GM12878 (cell line): ENCODE data around the gene TBC1D25. TPM values are rescaled to one million over a fixed set of nuclear protein-coding genes. Genes with fewer than 3 reads are reported as not detected.

Source experiments
- E4F1 ChIP-seq: fragments of 450-650 bp; IDR thresholded peaks from 2 replicates; pipeline ENCODE4 v1.6.1; 2018; ENCODE audit warnings: borderline replicate concordance, mild to moderate bottlenecking; ENCODE audit not compliant: partially characterized antibody
- ESRRA ChIP-seq: IDR thresholded peaks from 2 replicates; pipeline ENCODE4 v1.6.1; 2012; ENCODE audit warnings: mild to moderate bottlenecking, low read length, improper control_type of control experiment
- IRF5 ChIP-seq: fragments of 450-650 bp; IDR thresholded peaks from 2 replicates; pipeline ENCODE4 v1.6.1; 2017; ENCODE audit warnings: borderline replicate concordance
- KLF5 ChIP-seq: fragments of 450-650 bp; IDR thresholded peaks from 2 replicates; pipeline ENCODE4 v1.6.1; 2014; ENCODE audit warnings: mild to moderate bottlenecking; ENCODE audit not compliant: partially characterized antibody
- NFIC ChIP-seq: IDR thresholded peaks from 2 replicates; pipeline ENCODE4 v1.6.1; 2012; ENCODE audit warnings: low read depth, mild to moderate bottlenecking, inconsistent platforms, low read length, moderate library complexity
- PKNOX1 ChIP-seq: fragments of 450-650 bp; IDR thresholded peaks from 2 replicates; pipeline ENCODE4 v1.6.1; 2016; ENCODE audit warnings: mild to moderate bottlenecking
- POLR2AphosphoS5 ChIP-seq: IDR thresholded peaks from 2 replicates; pipeline ENCODE4 v1.6.1; 2011; ENCODE audit warnings: mild to moderate bottlenecking, low read length, inconsistent platforms
- SREBF1 ChIP-seq: IDR thresholded peaks from 2 replicates; pipeline ENCODE4 v1.6.1; 2012; ENCODE audit warnings: mild to moderate bottlenecking, low read length
- STAT3 ChIP-seq: IDR thresholded peaks from 2 replicates; pipeline ENCODE4 v1.6.1; 2011; ENCODE audit warnings: low read depth, low read length, improper control_type of control experiment
- TARDBP ChIP-seq: IDR thresholded peaks from 2 replicates; pipeline ENCODE4 v1.6.1; 2016; ENCODE audit warnings: borderline replicate concordance
- TCF3 ChIP-seq: IDR thresholded peaks from 2 replicates; pipeline ENCODE4 v1.6.1; 2012; ENCODE audit warnings: low read depth, mild to moderate bottlenecking, low read length, borderline replicate concordance; ENCODE audit not compliant: insufficient read depth
- polyA plus RNA-seq, 11 experiments: library from polyadenylated mRNA; depleted of rRNA in 4 of 11; unstranded in 6 of 11; stranded (reverse) in 5 of 11; fragments of >200 nt; fragmentation: Nextera tagmentation in 4 of 11; fragmentation: Illumina TruSeq in 1 of 11; extraction: Ambion mirVana in 4 of 11; extraction: Trizol in 1 of 11; gene quantifications; 1 replicate in 1 of 11; 2 replicates in 10 of 11; pipeline versions ENCODE4 v1.2.1 to v1.2.3, GENCODE V29; 2011 to 2016; ENCODE audit warnings: inconsistent platforms in 2 of 11, missing spikeins in 2 of 11, low read depth in 1 of 11
- total RNA-seq, 4 experiments: library from RNA; depleted of rRNA in 3 of 4; stranded (reverse); fragments of >200 nt in 3 of 4; fragmentation: Illumina TruSeq in 1 of 4; extraction: Trizol in 1 of 4; gene quantifications; 2 replicates each; pipeline versions ENCODE4 v1.2.1 to v1.2.3, GENCODE V29; 2013 to 2021
- TF ChIP-seq, protein P1 (sequence below): fragments of 450-650 bp; IDR thresholded peaks from 2 replicates; pipeline ENCODE4 v1.6.1; 2016; ENCODE audit warnings: mild to moderate bottlenecking, moderate library complexity, borderline replicate concordance
- TF ChIP-seq, protein P2 (sequence below): fragments of 450-650 bp; IDR thresholded peaks from 2 replicates; pipeline ENCODE4 v1.6.1; 2017; ENCODE audit warnings: mild to moderate bottlenecking, low read depth, inconsistent platforms; ENCODE audit not compliant: poor library complexity, severe bottlenecking
- TF ChIP-seq, protein P3 (sequence below): fragments of 450-650 bp; IDR thresholded peaks from 2 replicates; pipeline ENCODE4 v1.6.1; 2017; ENCODE audit warnings: antibody characterized with exemption, mild to moderate bottlenecking, moderate library complexity

TBC1D25 gene
- total and polyA plus RNA-seq, 10 of the 15 experiments (the other 5 are each of a cell fraction or from before 2014, with no cell fraction given): 0.79 to 17.3 (median 10.0) TPM

GRCh38 chrX:48539345-48540027 lies at the start of gene TBC1D25 (continued):
- TF ChIP-seq E4F1 (peak; percentile 55), POLR2AphosphoS5 (no peak), STAT3 (no peak), TCF3 (no peak), PKNOX1 (peak; percentile 46; the same call in 1 of the 2 replicates), IRF5 (no peak), KLF5 (peak; percentile 36), ESRRA (no peak), SREBF1 (no peak), TARDBP (no peak), NFIC (no peak)
- TF ChIP-seq, protein P1, sequence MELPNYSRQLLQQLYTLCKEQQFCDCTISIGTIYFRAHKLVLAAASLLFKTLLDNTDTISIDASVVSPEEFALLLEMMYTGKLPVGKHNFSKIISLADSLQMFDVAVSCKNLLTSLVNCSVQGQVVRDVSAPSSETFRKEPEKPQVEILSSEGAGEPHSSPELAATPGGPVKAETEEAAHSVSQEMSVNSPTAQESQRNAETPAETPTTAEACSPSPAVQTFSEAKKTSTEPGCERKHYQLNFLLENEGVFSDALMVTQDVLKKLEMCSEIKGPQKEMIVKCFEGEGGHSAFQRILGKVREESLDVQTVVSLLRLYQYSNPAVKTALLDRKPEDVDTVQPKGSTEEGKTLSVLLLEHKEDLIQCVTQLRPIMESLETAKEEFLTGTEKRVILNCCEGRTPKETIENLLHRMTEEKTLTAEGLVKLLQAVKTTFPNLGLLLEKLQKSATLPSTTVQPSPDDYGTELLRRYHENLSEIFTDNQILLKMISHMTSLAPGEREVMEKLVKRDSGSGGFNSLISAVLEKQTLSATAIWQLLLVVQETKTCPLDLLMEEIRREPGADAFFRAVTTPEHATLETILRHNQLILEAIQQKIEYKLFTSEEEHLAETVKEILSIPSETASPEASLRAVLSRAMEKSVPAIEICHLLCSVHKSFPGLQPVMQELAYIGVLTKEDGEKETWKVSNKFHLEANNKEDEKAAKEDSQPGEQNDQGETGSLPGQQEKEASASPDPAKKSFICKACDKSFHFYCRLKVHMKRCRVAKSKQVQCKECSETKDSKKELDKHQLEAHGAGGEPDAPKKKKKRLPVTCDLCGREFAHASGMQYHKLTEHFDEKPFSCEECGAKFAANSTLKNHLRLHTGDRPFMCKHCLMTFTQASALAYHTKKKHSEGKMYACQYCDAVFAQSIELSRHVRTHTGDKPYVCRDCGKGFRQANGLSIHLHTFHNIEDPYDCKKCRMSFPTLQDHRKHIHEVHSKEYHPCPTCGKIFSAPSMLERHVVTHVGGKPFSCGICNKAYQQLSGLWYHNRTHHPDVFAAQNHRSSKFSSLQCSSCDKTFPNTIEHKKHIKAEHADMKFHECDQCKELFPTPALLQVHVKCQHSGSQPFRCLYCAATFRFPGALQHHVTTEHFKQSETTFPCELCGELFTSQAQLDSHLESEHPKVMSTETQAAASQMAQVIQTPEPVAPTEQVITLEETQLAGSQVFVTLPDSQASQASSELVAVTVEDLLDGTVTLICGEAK: no peak
- TF ChIP-seq, protein P2, sequence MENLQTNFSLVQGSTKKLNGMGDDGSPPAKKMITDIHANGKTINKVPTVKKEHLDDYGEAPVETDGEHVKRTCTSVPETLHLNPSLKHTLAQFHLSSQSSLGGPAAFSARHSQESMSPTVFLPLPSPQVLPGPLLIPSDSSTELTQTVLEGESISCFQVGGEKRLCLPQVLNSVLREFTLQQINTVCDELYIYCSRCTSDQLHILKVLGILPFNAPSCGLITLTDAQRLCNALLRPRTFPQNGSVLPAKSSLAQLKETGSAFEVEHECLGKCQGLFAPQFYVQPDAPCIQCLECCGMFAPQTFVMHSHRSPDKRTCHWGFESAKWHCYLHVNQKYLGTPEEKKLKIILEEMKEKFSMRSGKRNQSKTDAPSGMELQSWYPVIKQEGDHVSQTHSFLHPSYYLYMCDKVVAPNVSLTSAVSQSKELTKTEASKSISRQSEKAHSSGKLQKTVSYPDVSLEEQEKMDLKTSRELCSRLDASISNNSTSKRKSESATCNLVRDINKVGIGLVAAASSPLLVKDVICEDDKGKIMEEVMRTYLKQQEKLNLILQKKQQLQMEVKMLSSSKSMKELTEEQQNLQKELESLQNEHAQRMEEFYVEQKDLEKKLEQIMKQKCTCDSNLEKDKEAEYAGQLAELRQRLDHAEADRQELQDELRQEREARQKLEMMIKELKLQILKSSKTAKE: peak; percentile 35
- TF ChIP-seq, protein P3, sequence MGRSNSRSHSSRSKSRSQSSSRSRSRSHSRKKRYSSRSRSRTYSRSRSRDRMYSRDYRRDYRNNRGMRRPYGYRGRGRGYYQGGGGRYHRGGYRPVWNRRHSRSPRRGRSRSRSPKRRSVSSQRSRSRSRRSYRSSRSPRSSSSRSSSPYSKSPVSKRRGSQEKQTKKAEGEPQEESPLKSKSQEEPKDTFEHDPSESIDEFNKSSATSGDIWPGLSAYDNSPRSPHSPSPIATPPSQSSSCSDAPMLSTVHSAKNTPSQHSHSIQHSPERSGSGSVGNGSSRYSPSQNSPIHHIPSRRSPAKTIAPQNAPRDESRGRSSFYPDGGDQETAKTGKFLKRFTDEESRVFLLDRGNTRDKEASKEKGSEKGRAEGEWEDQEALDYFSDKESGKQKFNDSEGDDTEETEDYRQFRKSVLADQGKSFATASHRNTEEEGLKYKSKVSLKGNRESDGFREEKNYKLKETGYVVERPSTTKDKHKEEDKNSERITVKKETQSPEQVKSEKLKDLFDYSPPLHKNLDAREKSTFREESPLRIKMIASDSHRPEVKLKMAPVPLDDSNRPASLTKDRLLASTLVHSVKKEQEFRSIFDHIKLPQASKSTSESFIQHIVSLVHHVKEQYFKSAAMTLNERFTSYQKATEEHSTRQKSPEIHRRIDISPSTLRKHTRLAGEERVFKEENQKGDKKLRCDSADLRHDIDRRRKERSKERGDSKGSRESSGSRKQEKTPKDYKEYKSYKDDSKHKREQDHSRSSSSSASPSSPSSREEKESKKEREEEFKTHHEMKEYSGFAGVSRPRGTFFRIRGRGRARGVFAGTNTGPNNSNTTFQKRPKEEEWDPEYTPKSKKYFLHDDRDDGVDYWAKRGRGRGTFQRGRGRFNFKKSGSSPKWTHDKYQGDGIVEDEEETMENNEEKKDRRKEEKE: no peak
